ENCODE measurements around the gene LRRC30.
"Not testable (repeated sequence)": the region's sequence is repeated elsewhere in the genome, so short reads cannot be mapped to it uniquely, and the experiment has no call there.

The LRRC30 gene

DNA sequence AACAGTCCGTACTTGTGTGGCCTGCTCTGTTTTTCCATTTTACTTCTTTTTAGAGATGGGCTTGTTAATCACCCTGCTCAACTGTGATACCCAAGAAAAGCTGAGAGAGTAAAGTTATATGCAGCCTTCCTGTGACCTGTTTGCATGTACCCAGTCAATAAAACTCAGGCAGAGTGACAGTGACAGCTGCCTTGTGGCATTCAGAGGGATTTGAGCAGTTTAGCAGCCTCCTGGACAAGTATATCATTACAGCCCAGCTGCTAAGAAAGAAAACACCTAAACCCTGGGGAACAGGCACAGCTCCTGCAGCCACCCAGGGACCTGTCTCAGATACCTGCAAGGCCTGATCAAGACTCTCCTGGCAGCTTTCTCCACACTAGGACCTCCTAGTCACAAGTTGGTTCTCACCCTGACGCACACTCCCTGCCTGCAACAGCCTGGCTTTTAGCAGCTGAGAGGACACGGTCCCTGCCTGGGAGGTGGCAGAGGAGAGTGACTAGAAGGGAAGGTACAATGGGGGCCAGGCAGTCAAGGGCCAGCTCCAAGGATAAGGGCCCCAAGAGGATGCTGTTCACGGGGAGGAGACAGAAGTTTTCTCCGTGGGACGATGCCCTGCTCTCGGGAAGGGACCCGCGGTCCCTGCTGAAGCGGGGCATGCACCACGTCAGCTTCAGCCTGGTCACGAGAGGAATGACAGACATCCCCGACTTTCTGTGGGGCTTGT is at the start of gene LRRC30:
TSS of gene LRRC30 (plus strand) at position 464 of the 724 bp plus-strand sequence. CDS start at position 514, 50 bp downstream.
- DNase-seq, result no peak

DNA sequence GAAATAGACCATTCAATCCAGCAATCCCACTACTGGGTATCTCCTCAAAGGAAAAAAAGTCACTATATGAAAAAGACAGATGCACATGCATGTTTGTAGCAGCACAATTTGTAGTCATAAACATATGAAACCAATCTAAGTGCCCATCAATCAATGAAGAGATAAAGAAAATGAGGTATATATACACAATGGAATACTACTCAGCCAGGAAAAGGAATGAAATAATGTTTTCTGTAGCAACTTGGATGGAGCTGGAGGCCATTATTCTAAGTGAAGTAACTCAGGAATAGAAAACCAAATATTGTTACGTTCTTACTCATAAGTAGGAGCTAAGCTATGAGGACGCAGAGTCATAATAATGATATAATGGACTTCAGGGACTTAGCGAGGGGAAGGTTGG is 45.2 kb upstream of the LRRC30 start:
- DNase-seq, result no peak

DNA sequence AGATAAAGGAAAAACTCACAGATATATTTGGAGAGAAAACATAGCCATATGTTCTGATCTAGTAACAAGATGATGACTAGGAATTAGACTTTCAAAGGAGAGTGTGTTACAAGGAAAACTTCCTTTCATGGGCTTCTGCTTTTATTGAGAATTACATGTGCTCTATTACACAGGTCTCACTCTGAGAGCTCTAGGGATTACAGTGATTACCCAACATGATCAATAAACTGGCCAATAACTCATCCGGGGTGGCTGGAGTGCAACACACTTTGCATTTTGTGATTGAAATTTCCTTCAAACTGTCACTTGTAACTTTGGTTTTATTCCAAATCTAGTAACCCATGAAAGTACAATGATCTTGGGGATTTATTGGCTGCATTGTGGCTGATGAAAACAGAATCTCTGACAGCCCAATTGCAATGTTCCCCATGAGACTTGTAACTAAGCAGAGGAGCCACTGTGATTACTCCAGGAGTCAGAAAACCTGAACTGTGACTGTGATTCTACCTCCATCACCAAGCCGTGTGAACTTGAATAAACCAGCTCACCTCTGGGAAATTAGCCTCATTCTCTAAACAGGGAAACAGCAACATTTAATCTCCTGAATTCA is 40.2 kb upstream of the LRRC30 start:
- no peak for DNase-seq

DNA sequence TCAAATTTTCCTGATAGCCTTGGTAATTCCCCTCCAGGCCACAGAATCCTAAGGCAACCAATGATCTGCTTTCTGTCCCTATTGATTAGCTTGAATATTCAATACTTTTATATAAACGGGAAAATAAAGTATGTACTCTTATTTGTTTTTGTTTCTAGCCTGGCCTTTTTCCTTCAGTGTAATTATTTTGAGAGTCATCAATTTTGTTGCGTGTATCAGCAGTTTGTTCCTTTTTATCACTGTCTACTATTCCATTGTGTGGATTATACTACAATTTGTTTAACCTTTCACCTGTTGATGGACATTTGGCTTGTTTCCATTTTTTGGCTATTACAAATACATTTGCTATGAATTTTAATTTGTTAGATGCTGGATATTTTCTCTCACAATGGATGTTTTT is 39.2 kb upstream of the LRRC30 start:
- no peak for DNase-seq

DNA sequence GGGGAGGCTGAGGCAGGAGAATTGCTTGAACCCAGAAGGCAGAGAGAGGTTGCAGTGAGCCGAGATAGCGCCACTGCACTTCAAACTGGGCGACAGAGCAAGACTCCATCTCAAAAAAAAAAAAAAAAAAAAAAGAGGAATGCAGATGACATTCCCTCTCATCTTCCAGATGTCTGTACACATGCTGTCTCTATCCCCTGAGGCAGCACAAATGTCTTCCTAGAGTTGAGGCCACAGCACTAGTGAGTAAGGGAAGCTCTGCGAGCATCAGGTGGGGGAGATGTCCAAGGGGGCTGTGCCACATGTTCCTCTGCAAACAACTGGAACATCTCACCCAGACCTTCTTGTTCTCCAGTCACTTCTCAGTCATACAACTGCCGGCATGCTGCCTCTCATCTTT is 35.6 kb upstream of the LRRC30 start:
- no peak for DNase-seq

DNA sequence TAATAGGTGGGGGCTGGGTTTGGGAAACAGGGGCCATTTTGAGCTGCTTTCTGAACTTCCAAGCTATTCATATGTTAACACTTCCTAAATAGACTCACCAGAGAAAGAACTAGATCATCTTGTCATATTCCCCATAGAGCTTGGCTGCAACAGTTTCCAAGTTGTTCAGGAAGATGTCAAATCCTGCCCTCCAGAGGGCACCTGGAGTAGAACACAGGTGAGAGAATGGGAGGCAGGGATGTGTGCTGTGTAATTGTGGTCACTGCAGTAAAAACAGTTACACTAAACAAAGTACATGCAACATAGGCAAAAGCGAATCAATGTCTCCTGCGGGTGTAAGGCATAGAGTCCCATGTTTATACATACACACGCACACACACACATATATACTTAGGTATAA is 34.5 kb upstream of the LRRC30 start:
- no peak for DNase-seq

DNA sequence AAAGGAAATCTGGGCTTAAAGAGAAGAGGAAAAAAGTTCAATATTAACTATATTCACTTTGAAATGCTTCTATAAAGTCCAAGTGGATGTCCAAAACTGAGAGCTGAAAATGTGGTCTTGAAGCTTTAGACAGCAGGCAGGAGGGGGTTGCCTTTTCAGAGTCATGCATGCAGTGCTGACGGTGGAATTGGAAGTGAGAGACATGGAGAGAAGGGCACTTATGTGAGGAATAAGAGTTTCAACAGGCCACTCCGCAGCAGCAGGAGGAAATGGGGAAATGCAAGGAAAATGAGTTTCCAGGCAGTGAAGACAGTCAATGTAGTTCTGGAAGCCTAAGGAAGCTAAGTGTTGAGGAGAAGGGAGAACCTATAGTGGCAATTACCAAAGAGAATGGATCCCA is 33.0 kb upstream of the LRRC30 start:
- no peak for DNase-seq

DNA sequence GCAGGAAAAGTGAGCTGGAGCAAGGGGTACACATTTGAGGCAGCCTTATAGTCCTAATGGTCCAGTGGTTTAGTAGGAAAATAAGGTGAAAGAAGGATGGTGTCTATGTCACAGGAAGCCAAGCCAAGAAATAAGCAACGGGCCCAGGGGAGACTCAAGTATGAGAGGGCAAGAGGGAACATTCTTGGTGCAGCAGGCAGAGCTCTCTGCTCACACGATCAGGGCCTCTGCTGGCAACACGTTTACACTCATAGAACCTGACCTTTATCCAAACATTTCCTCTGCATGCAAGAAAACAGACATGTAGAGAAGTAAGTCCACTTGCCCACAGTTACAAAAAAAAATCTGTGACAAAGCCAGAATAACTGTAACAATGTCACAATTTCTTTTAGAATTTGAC is 32.6 kb upstream of the LRRC30 start:
- DNase-seq, result no peak

DNA sequence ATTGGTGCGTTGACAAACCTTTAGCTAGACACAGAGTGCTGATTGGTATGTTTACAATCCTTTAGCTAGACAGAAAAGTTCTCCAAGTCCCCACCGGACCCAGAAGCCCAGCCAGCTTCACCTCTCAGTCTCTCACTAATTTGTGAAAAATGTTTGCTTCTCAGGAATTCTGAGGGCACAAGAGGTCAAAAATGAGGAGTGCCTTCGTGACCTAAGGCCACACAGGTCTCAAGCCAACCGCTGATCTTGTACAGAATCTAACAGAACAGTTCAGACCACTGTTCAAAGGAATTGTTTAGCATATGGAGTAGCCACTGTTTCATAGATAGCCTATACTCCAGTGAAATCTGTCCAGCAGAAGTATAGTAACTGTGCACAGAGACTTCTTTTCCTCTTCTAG is 29.8 kb upstream of the LRRC30 start:
- no peak for DNase-seq

DNA sequence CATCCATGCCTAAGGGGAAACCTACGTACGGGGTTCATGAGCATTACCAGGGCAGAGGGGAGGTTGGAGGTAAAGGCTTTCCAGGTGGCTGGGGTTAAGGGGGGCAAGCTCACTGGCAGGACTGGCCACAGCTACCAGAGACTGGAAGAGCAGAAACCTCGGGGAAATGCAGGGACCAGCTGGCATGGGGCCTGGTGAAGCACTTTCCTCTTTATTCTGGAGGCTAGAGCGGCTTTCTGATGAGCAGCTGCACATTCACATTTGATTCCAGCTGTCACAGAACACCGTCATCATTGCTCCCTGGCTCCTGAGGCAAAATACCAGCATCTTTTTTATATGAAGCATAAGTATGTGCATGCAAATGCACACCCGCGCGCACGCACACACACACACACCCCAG is 28.7 kb upstream of the LRRC30 start:
- DNase-seq, result no peak

DNA sequence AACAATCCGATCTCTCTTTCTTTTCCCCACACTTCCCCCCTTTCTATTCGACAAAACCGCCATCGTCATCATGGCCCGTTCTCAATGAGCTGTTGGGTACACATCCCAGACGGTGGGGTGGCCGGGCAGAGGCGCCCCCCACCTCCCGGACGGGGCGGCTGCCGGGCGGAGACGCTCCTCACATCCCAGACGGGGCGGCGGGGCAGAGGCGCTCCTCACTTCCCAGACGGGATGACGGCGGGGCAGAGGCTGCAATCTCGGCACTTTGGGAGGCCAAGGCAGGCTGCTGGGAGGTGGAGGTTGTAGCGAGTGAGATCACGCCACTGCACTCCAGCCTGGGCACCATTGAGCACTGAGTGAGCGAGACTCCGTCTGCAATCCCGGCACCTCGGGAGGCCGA is 27.3 kb upstream of the LRRC30 start:
- not testable (repeated sequence) for DNase-seq

DNA sequence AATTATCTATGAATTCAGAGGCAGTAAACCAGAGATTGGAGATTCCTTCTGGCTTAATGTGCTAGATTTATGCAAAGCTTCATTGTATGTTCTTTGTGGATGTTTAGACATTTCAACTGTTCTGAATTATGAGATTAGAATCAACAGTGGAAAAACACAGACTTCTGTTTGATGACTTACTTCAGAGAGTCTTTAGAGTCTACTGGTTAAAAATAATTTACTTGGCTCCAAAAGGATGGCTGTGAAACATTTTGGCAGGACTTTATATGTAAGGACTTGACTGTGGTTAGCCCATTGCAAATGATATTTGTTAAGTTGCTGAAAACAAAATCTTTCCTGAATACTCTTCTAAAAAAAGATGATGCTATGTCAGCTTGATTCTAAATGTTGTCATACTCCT is 25.5 kb upstream of the LRRC30 start:
- DNase-seq, result no peak

DNA sequence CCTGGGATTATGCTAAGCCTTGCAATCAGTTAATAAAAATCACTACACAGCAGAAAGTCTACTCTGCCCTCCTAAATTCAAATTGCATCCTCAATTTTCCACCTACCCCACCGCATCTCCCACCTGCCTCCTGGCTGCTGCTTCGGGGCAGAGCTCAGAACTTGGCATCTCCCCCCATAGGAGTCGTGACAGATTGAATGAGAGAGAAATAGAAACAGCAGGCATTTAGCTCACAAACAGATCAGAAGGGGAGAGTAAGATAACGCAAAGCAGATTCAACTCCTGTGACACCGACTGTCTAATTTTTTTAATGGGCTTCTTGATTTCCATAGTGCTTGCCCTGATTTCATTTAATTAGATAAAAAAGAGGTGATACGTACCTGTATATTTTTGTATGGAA is 24.7 kb upstream of the LRRC30 start:
- no peak for DNase-seq

DNA sequence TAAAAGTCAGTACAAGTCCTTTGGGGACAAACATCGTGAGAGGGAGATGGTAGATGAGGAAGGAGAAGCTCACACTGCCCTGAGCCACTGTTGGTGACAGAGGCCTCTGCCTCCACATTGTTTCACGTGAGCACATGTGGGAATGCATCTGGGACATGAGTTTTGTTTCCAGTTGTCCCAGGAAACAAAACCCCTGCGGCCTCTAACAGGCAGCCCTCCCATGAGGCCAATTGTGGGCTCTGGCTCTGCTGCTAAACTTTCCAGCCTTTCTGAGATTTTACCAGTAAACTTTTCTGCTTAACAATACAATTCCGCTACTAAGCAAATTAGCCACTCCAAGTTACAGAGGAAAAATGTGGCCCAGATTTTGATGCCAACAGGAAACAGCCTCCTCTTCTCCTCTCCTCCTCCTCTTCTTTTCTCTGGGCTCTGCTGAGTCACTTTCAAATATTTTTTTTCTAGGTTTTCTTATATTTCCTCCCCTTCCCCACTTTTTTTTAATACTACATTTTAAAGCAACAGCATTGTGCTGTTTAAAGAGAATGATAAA is 23.4 kb upstream of the LRRC30 start:
- no peak for DNase-seq

DNA sequence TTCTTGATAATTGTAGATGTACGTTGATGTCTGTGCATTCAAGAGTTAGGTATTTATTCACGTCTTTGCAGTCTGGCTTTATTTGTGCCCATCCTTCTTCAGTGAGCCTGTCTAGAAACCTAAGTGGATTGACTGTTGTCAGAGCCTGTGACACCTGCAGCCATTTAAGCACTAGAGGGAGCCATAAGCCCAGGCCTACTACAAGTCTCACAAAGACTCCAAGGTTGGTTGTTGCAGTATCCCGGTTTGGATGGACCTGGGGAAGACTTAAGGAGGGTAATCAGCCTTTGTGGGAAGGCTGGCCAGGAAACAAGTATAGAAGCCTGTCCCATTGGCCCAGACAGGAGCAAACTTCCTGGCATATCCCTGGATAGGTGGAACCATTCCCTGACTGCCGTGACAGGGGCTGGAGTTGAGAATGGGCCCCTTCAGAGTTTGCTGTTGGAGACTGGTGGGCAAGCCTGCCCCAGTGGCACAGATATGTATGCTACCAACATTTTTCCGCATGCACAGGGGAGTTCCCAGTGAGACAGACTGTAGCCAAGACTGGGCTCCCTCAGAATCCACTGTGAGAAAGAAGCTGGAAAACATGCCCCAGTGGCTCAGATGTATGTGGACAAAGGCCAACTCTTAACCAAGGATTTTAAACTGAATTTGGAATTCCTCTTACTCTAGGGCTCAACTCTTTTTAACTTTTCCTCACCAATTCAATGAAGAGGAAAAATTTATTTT is 9.3 kb upstream of the LRRC30 start:
- peak; percentile 33 for DNase-seq

DNA sequence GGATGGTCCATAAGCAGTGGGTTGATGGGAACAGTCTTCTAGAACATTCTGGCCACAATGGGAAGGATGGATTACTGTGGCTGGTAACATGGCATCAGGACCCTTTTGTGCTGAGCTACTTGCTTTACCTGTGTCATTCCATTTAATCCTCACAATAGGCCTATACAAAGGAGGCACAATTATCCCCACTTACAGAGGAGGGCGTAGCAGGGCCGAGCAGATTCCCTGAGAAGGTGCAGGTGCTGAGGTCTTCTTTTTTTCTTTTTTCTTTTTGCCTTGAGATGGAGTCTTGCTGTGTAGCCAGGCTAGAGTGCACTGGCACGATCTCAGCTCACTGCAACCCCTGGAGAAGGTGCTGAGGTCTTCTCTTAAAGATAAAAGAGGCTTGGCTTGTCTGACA is 6.7 kb upstream of the LRRC30 start:
- no peak for DNase-seq

DNA sequence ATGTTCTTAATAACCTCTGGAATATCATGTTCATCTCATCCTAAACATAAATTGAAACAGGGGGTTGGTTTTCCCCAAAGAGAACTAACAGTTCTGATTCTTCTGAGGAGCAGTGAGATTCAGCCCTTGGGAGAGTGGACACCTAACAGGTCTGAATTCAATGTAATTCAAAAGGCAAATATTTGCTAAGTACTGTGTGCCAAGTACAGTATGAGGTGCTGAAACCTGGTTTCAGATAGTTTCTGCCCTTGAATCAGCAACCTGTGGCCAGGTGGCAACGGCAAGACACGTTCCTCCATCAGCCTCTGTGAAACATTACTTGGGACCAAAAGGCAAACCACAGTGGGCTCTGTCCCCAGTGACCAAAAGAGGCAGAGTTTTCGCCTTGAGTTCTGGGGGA is 1.3 kb downstream of the LRRC30 start:
- peak; percentile 28 for DNase-seq

DNA sequence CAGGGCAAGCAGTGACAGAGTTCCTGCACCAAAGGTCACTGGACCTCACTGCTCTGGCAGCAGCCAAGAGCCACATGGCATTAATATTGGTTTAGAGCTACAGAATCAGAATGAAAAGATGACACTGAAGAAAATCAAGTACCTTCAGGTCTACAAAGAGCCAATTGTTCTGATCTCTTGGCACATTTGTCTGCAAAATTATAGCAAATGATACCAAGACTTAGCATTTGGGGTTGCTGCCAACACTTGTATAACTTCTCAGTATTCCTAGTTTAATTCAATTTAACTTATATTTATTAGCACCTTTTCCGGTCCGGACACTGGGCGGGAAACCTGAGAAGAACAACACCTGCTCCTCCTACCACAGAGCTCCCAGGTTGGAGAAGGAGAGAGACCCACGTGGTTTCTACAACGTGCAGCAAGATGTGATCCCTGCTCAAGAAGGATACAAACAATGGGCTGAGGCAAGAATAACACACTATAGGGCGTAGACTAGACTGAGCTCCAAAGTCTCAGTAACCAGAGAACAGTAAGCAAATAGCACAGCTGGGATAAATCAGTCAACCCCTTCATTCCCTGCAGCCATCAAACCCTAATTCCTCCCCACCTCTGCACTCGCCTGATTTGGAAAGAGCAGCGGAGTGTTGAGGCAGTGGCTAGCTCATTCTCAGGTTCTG is 2.4 kb downstream of the LRRC30 start:
- DNase-seq, result peak; percentile 28

DNA sequence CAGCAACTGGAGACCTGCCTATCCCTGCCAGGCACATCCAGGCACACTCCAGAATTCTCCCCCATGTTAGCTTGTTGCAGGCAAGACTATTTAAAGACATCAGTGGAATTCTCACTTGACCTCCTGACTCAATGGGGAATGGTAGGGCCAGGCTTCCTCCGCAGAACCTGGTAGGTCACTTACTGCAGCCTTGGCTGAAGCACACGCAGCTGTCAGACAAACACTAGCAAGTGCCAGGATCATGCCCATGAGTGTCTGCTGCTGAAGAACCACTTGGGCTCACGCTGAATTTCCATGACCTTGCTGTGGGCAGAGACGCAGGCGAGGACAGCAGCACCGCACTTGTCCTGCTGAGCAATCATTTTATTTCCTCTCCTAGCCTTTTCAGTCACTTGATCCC is 3.2 kb downstream of the LRRC30 start:
- DNase-seq, result peak; percentile 56

DNA sequence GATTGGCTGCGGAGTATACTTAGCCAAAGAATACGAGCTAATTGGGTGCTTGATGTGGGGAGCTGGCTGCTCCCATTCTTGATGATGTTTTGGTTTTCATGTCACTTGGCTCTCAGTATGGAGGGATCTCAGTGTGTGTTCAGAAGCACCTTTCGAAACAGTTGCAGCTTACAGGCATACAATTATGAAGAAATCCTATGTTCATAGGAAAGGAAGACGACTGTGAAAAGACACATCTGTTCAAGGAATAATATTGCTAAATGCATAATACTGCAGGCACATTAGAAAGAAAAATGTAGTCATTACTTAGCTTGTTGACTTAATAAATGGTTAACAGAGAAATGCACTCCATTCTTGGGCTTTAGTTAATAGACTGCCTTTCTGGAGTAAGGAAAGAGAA is 4.1 kb downstream of the LRRC30 start:
- no peak for DNase-seq

DNA sequence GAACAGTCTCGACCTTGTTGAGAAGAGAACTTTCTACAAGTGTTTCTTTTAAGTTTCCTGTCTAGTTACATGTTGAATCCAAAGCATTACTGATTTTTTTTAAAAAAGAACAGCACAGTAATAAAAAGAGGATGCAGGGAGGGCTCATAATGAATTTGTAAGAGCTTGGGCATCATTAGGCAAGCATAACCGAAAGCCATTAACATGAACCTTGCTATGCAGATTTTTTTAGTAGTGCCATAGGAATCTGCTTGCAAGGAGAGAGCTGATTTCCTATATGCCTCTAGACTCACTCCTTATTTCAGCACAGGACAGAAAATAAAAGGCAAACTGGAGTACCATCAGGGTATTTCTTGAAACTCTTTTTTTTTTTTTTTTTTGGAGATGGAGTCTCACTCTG is 5.2 kb downstream of the LRRC30 start:
- no peak for DNase-seq

DNA sequence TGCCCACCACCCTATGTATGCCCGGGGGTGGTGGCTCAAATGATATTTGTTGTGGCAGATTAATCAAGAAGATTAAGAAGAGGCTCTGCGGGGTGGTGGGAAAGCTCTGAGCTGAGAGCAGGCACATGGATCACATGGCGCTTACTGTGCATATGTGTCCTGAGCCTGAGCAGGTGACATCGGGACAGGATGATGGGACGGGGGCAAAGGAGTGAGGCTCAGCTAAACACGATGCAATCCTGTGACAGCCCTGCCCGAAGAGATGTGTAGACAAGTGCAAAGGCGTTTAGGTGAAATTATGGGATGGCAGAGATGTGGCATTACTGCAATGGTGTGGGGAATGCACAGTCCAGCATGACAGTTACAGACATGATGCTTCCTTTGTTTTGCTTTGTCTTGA is 6.0 kb downstream of the LRRC30 start:
- no peak for DNase-seq

DNA sequence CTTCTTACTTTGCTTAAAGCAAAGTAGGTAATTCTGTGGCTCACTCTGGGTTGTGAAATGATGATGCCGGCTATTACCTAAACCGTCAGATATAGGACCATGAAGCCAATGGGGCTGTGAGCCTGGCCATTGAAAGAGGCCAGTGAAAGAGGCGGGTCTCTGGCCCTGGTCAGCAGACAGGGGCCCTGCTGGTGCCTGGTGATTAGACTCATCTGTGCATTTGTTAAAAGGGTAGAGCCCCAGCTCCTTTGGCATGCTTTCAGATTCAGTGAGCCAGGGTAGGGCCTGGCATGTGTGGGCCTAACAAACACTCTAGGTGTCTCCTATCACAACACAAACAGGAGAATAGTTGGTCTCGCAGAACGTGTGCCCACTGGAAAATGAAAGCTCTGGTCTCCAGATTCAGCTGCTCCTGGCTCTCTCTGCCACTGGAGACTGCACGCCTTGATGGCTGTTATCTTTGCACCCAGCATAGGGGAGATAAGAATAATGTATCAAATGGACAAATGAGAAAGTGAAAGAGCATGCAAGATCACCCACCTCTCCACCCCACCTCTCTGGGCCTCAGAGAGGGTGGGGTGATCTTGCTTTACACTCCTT is 6.9 kb downstream of the LRRC30 start:
- DNase-seq, result no peak

Data from NCI-H2029 (cell line).